ENCODE results near the gene ACAP2.
"Not testable (repeated sequence)": the region's sequence is repeated elsewhere in the genome, so short reads cannot be mapped to it uniquely, and the experiment has no call there.

ACAP2 gene

DNA sequence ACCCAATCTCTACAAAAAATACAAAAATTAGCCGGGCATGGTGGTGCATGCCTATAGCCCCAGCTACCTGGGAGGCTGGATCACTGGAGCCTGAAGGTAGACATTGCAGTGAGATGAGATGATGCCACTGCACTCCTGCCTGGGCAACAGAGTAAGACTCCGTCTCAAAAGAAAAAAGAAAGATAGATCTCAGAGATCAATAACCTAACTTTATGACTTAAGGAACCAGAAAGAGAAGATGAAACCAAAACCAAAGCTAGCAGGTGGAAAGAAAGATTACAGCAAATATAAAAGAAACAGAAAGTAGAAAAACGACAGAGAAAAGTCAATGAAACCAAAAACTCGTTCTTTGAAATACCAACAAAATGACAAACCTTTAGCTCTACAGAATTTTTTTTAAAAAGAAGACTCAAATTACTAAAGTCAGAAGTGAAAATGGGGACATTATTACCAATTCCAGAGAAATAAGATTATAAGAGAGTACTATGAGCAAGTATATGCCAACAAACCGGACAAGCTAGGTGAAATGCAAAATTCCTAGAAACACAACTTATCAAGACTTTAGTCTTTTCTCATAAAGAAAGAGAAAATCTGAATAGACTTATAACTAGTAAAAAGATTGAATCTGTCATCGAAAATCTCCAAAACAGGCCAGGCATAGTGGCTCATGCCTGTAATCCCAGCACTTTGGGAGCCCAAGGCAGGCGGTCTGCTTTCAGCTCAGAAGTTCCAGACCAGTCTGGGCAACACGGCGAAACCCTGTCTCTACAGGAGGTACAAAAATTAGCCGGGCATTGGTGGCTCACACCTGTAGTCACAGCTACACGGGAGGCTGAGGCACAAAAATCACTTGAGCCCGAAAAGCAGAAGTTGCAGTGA is 35.0 kb downstream of the ACAP2 start:
- CTCF ChIA-PET, result interaction anchor here (0.9 to 1.8 kb wide), 4 partner anchors 11 to 115 kb away, joined by 3 to 4 read pairs (median 3); no protein-coding TSS in a partner anchor
- peak; percentile 21 for DNase-seq (ENCODE audit: extremely low spot score)
- TF ChIP-seq, protein P1, sequence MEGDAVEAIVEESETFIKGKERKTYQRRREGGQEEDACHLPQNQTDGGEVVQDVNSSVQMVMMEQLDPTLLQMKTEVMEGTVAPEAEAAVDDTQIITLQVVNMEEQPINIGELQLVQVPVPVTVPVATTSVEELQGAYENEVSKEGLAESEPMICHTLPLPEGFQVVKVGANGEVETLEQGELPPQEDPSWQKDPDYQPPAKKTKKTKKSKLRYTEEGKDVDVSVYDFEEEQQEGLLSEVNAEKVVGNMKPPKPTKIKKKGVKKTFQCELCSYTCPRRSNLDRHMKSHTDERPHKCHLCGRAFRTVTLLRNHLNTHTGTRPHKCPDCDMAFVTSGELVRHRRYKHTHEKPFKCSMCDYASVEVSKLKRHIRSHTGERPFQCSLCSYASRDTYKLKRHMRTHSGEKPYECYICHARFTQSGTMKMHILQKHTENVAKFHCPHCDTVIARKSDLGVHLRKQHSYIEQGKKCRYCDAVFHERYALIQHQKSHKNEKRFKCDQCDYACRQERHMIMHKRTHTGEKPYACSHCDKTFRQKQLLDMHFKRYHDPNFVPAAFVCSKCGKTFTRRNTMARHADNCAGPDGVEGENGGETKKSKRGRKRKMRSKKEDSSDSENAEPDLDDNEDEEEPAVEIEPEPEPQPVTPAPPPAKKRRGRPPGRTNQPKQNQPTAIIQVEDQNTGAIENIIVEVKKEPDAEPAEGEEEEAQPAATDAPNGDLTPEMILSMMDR (IDR thresholded peaks at IDR 0.05; ENCODE audit: control extremely low read depth, extremely low read depth, low read depth, missing control alignments), result no peak
- POLR2A ChIA-PET, result interaction anchor here (0.5 kb wide), 1 partner anchor 9 kb away, joined by 4 read pairs; no protein-coding TSS in a partner anchor

DNA sequence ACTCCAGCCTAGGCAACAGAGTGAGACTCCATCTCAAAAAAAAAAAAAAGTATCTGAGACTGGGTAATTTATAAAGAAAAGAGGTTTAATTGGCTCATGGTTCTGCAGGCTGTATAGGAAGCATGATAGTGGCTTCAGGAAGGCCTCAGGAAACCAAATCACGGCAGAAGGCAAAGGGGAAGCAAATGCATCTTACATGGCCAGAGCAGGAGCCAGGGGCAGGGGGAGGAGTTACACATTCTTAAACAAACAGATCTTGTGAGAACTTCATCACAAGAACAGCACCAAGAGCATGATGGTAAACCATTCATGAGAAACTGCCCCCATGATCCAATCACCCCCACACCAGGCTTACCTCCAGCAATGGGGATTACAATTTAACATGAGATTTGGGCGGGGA is 37.2 kb downstream of the ACAP2 start:
- TF ChIP-seq, protein P1 (IDR thresholded peaks at IDR 0.05; ENCODE audit: control extremely low read depth, extremely low read depth, low read depth, missing control alignments), result no peak
- DNase-seq (ENCODE audit: extremely low spot score), result no peak
- ChIA-PET CTCF (interaction anchor here (1.1 kb wide), 1 partner anchor 14 kb away, joined by 3 read pairs; no protein-coding TSS in a partner anchor), POLR2A (no interaction called here)

DNA sequence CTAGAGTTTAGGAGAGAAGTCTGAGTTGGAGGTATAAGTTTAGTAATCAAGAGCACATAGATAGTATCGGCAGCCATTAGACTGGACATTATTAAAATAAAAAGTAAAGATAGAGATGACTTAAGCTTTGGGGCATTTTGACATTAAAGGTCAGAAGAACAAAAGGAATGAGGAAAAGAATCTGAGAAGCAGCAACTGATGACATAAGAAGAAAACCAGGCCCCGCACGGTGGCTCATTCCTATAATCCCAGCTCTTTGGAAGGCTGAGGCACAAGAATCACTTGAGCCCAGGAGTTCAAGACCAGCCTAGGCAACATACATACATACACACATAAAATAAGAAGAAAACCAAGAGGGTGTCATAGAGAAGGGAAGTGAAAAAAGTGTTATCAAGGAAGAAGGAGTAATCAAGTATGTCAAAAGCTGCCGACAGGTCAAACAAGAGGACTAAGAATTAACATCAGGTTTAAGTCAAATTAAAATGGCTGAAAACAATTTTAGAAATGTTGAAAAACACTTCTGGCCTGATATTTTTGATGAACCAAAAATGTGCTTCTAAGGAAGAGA is 38.9 kb downstream of the ACAP2 start:
- no peak for DNase-seq (ENCODE audit: extremely low spot score)
- CTCF ChIA-PET, result interaction anchor here (1.2 kb wide), 1 partner anchor 37 kb away, joined by 4 read pairs; no protein-coding TSS in a partner anchor
- POLR2A ChIA-PET, result no interaction called here
- TF ChIP-seq, protein P1 (IDR thresholded peaks at IDR 0.05; ENCODE audit: control extremely low read depth, extremely low read depth, low read depth, missing control alignments), result no peak

DNA sequence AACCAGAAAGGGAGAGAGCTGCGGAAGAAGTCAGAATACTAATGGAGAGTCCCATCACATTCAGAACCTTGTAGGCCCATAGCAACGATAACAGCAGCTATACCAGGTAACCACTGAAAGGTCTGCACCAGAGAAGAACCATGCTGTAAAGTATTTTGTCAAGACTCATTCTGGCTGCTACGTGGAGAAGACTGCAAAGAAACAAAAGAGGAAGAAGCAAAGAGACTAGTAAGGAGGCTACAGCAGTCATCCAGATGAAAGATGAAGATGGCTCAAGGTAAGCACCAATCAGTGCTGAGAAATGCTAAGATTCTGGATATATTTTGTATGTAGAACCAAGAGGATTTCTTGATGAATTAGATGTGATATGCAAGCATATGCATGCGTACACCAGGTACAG is 39.6 kb downstream of the ACAP2 start:
- POLR2A ChIA-PET, result no interaction called here
- CTCF ChIA-PET, result interaction anchor here (0.9 to 1.0 kb wide), 2 partner anchors 9 to 132 kb away, joined by 3 to 4 read pairs; partner anchors contain the start of gene XXYLT1
- no peak for DNase-seq (ENCODE audit: extremely low spot score)
- TF ChIP-seq, protein P1 (IDR thresholded peaks at IDR 0.05; ENCODE audit: control extremely low read depth, extremely low read depth, low read depth, missing control alignments), result no peak

GRCh38 chr3:195401943-195402342 is 40.9 kb downstream of the ACAP2 start:
- no peak for DNase-seq (ENCODE audit: extremely low spot score)
- CTCF ChIA-PET, result interaction anchor here (0.9 kb wide), 1 partner anchor 10 kb away, joined by 3 read pairs; no protein-coding TSS in a partner anchor
- POLR2A ChIA-PET, result interaction anchor here (0.6 kb wide), 1 partner anchor 73 kb away, joined by 4 read pairs; no protein-coding TSS in a partner anchor
- TF ChIP-seq, protein P1 (IDR thresholded peaks at IDR 0.05; ENCODE audit: control extremely low read depth, extremely low read depth, low read depth, missing control alignments), result no peak

DNA sequence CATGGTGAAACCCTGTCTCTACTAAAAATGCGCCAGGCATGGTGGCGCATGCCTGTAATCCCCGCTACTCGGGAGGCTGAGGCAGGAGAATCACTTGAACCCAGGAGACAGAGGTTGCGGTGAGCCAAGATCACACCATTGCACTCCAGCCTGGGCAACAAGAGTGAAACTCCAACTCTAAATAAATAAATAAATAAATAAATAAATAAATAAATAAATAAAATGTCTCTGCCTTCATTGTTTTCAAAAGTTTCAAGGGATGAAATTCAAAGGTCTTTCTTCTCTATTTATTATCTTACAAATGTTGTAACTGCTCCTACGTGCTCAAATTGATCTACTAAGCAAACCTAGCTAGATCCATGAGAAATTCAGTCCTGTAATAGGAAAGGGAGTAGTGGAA is 44.4 kb downstream of the ACAP2 start:
- DNase-seq (ENCODE audit: extremely low spot score); CTCF ChIA-PET; POLR2A ChIA-PET: not testable (repeated sequence)
